IMR-90 (cell line): ENCODE data around the gene TAS2R9. TPM values are rescaled to one million over a fixed set of nuclear protein-coding genes. Genes with fewer than 3 reads are reported as not detected.

ENCODE experiments used
- ATAC-seq: fragments of 200-7000 bp; cut with Tn5 transposase; 2 replicates; pipeline ENCODE4 v1.9.1; 2020; ENCODE audit warnings: low read depth, mild to moderate bottlenecking, moderate library complexity
- BruUV-seq: library from RNA; stranded (reverse); fragments of 400-500 nt; replicated peaks from 2 replicates; lab custom pipeline; 2021; lab: Mats Ljungman, UMichigan
- CTCF ChIA-PET: fragments of 300-600 bp; formaldehyde crosslinking; extraction: SDS; loops from one replicate; lab custom pipeline; 2021; ENCODE audit warnings: antibody characterized with exemption; lab: Yijun Ruan, JAX
- POLR2A ChIA-PET: fragments of 300-600 bp; sonication (Branson Sonifier 250); formaldehyde crosslinking; loops from one replicate; lab custom pipeline; 2022; ENCODE audit warnings: antibody characterized with exemption; ENCODE audit not compliant: unreplicated experiment; lab: Charles Lee
- DNase-seq: peaks from one replicate; pipeline ENCODE4 v3.0.0; 2013
- H2AFZ ChIP-seq: replicated peaks from 2 replicates; pipeline ENCODE3; 2013; ENCODE audit warnings: low read length, mild to moderate bottlenecking; ENCODE audit not compliant: poor library complexity
- H2AK5ac ChIP-seq: 2 replicates; pipeline ENCODE4 v1.6.1; 2013; ENCODE audit warnings: low read depth, low read length, inconsistent platforms
- H2AK9ac ChIP-seq: replicated peaks from 2 replicates; pipeline ENCODE3; 2013; ENCODE audit warnings: mild to moderate bottlenecking, low read depth, low read length, moderate library complexity; ENCODE audit not compliant: poor library complexity
- H2BK120ac ChIP-seq: 2 replicates; pipeline ENCODE4 v1.6.1; 2013; ENCODE audit warnings: low read depth, low read length, inconsistent platforms
- H2BK15ac ChIP-seq: 3 replicates; pipeline ENCODE4 v1.6.1; 2013; ENCODE audit warnings: low read depth, low read length, inconsistent platforms
- H2BK20ac ChIP-seq: 2 replicates; pipeline ENCODE4 v1.6.1; 2013; ENCODE audit warnings: low read depth, mild to moderate bottlenecking, inconsistent platforms, low read length, moderate library complexity
- H2BK5ac ChIP-seq: 2 replicates; pipeline ENCODE4 v1.6.1; 2013; ENCODE audit warnings: mild to moderate bottlenecking, low read depth, low read length, inconsistent platforms; ENCODE audit not compliant: poor library complexity, severe bottlenecking
- H3K14ac ChIP-seq: replicated peaks from 2 replicates; pipeline ENCODE4 v1.6.1; 2013; ENCODE audit warnings: low read depth, low read length, inconsistent platforms
- H3K18ac ChIP-seq: 2 replicates; pipeline ENCODE4 v1.6.1; 2013; ENCODE audit warnings: low read depth, low read length, control low read depth
- H3K23ac ChIP-seq: 2 replicates; pipeline ENCODE4 v1.6.1; 2013; ENCODE audit warnings: low read depth, low read length, inconsistent platforms
- H3K27ac ChIP-seq: 2 replicates; pipeline ENCODE4 v1.5.1; 2013; ENCODE audit warnings: mild to moderate bottlenecking, control low read depth, low read length; ENCODE audit not compliant: insufficient read depth
- H3K27me3 ChIP-seq: 2 replicates; pipeline ENCODE4 v1.6.1; 2013; ENCODE audit warnings: low read length; ENCODE audit not compliant: control insufficient read depth, insufficient read depth
- H3K36me3 ChIP-seq: 2 replicates; pipeline ENCODE4 v1.6.1; 2013; ENCODE audit warnings: low read length, mixed read lengths; ENCODE audit not compliant: control insufficient read depth, insufficient read depth
- H3K4ac ChIP-seq: 2 replicates; pipeline ENCODE4 v1.6.1; 2013; ENCODE audit warnings: low read depth, low read length, inconsistent platforms
- H3K4me1 ChIP-seq: 2 replicates; pipeline ENCODE4 v1.6.1; 2013; ENCODE audit warnings: low read length, mixed read lengths; ENCODE audit not compliant: control insufficient read depth, insufficient read depth
- H3K4me2 ChIP-seq: 2 replicates; pipeline ENCODE4 v1.6.1; 2013; ENCODE audit warnings: low read depth, mild to moderate bottlenecking, control low read depth, low read length, moderate library complexity
- H3K4me3 ChIP-seq: 2 replicates; pipeline ENCODE4 v1.5.1; 2013; ENCODE audit warnings: low read depth, mild to moderate bottlenecking, control low read depth, low read length, moderate library complexity; ENCODE audit not compliant: insufficient read depth
- H3K56ac ChIP-seq: 2 replicates; pipeline ENCODE4 v1.6.1; 2013; ENCODE audit warnings: low read length, inconsistent platforms; ENCODE audit not compliant: insufficient read depth; ENCODE audit errors: extremely low read depth
- H3K79me1 ChIP-seq, 2 experiments: 2 replicates each; pipeline ENCODE4 v1.6.1; 2013; ENCODE audit warnings: low read length in 2 of 2, inconsistent platforms in 1 of 2, low read depth in 1 of 2
- H3K9ac ChIP-seq: 2 replicates; pipeline ENCODE4 v1.6.1; 2013; ENCODE audit warnings: low read depth, low read length, control low read depth
- H3K9me1 ChIP-seq: 2 replicates; pipeline ENCODE4 v1.6.1; 2013; ENCODE audit warnings: low read length, inconsistent platforms; ENCODE audit not compliant: insufficient read depth
- H3K9me3 ChIP-seq: 2 replicates; pipeline ENCODE4 v1.6.1; 2013; ENCODE audit warnings: low read length; ENCODE audit not compliant: control insufficient read depth, insufficient read depth
- H4K20me1 ChIP-seq: 2 replicates; pipeline ENCODE4 v1.6.1; 2013; ENCODE audit warnings: low read length, inconsistent platforms; ENCODE audit not compliant: insufficient read depth
- H4K5ac ChIP-seq: 2 replicates; pipeline ENCODE4 v1.6.1; 2013; ENCODE audit warnings: mild to moderate bottlenecking, low read depth, low read length, control low read depth
- H4K8ac ChIP-seq, 2 experiments: 2 replicates each; pipeline ENCODE4 v1.6.1; 2013; ENCODE audit warnings: low read depth in 2 of 2, low read length in 2 of 2, control low read depth in 1 of 2, inconsistent platforms in 1 of 2
- H4K91ac ChIP-seq: 2 replicates; pipeline ENCODE4 v1.6.1; 2013; ENCODE audit warnings: low read depth, low read length, inconsistent platforms; ENCODE audit not compliant: insufficient read depth
- BHLHE40 ChIP-seq: fragments of 150-350 bp; IDR thresholded peaks from 2 replicates; pipeline ENCODE4 v1.6.1; 2016; ENCODE audit warnings: mild to moderate bottlenecking, low read depth, low read length
- CEBPB ChIP-seq: IDR thresholded peaks from 2 replicates; pipeline ENCODE4 v1.6.1; 2012; ENCODE audit warnings: low read depth, low read length, improper control_type of control experiment
- CHD1 ChIP-seq: IDR thresholded peaks from 2 replicates; pipeline ENCODE4 v1.6.1; 2012; ENCODE audit warnings: low read depth, low read length, improper control_type of control experiment
- FOS ChIP-seq: fragments of 150-350 bp; IDR thresholded peaks from 2 replicates; pipeline ENCODE4 v1.6.1; 2016; ENCODE audit warnings: low read depth, low read length
- MAFK ChIP-seq: IDR thresholded peaks from 2 replicates; pipeline ENCODE4 v1.6.1; 2012; ENCODE audit warnings: low read depth, low read length, improper control_type of control experiment
- MAZ ChIP-seq: IDR thresholded peaks from 2 replicates; pipeline ENCODE4 v1.6.1; 2012; ENCODE audit warnings: low read depth, mild to moderate bottlenecking, low read length, improper control_type of control experiment, moderate library complexity, borderline replicate concordance
- NFE2L2 ChIP-seq: fragments of 150-350 bp; IDR thresholded peaks from 2 replicates; pipeline ENCODE4 v1.6.1; 2016; ENCODE audit warnings: low read depth, mild to moderate bottlenecking, low read length
- POLR2A ChIP-seq: IDR thresholded peaks from 2 replicates; pipeline ENCODE4 v1.6.1; 2012; ENCODE audit warnings: mild to moderate bottlenecking, low read depth, low read length
- RAD21 ChIP-seq: IDR thresholded peaks from 2 replicates; pipeline ENCODE4 v1.6.1; 2012; ENCODE audit warnings: low read length, improper control_type of control experiment
- RCOR1 ChIP-seq: IDR thresholded peaks from 2 replicates; pipeline ENCODE4 v1.6.1; 2012; ENCODE audit warnings: mild to moderate bottlenecking, low read length, improper control_type of control experiment; ENCODE audit not compliant: insufficient replicate concordance
- RFX5 ChIP-seq: IDR thresholded peaks from 2 replicates; pipeline ENCODE4 v1.8.0; 2012; ENCODE audit warnings: low read depth, mild to moderate bottlenecking, low read length, moderate library complexity
- SMC3 ChIP-seq: fragments of 150-350 bp; IDR thresholded peaks from 2 replicates; pipeline ENCODE4 v1.6.1; 2016; ENCODE audit warnings: low read depth, mild to moderate bottlenecking, antibody characterized with exemption, low read length, moderate library complexity
- USF2 ChIP-seq: fragments of 150-350 bp; IDR thresholded peaks from 2 replicates; pipeline ENCODE4 v1.6.1; 2017; ENCODE audit warnings: mild to moderate bottlenecking, antibody characterized with exemption, low read length, low read depth
- WGBS, 2 experiments: methylation state at CpG; one replicate each; pipeline versions ENCODE4 v1.1.5 to v1.1.7; 2013; ENCODE audit warnings: missing lambda C conversion rate in 2 of 2; ENCODE audit not compliant: insufficient read length in 1 of 2; ENCODE audit errors: extremely low coverage in 2 of 2; 5-methylcytosine and 5-hydroxymethylcytosine counted together
- dilution Hi-C: fragments of 300-500 bp; cut with HindIII; formaldehyde crosslinking; loops from one replicate; pipeline ENCODE4 v1.14.3; 2018; ENCODE audit warnings: low sequenced_read_pairs; ENCODE audit not compliant: unreplicated experiment
- in situ Hi-C: fragments of 300-500 bp; cut with MboI; formaldehyde crosslinking; loops from 3 replicates; pipeline ENCODE4 v1.14.3; 2019; ENCODE audit warnings: low sequenced_read_pairs, inconsistent platforms, mixed read lengths
- intact Hi-C: fragments of 100-400 bp; cut with micrococcal nuclease; formaldehyde crosslinking; loops from 2 replicates; pipeline ENCODE4 v1.10.0; 2022
- polyA plus RNA-seq, 3 experiments: library from polyadenylated mRNA; depleted of rRNA; stranded (reverse); fragments of >200 nt; gene quantifications; 2 replicates each; pipeline ENCODE4 v1.2.3, GENCODE V29; 2012; ENCODE audit warnings: low replicate concordance in 1 of 3
- total RNA-seq: library from RNA; depleted of rRNA; stranded (reverse); fragments of >200 nt; gene quantifications from 2 replicates; pipeline ENCODE4 v1.2.3, GENCODE V29; 2012
- TF ChIP-seq, protein P1 (sequence below): fragments of 150-350 bp; IDR thresholded peaks from 2 replicates; pipeline ENCODE4 v1.6.1; 2016; ENCODE audit warnings: low read depth, mild to moderate bottlenecking, low read length, moderate library complexity, borderline replicate concordance
- TF ChIP-seq, protein P2 (sequence below): conservative IDR thresholded peaks from 2 replicates; pipeline ENCODE4 v1.5.1; 2012; ENCODE audit warnings: mild to moderate bottlenecking, low read depth, low read length, improper control_type of control experiment

TAS2R9 gene
- total and polyA plus RNA-seq, 2 of the 4 experiments (the other 2 are of a cell fraction) = not detected

GRCh38 chr12:10855807-10856206 lies 45.8 kb upstream of the TAS2R9 start:
- no peak overlapping the region for H3K23ac ChIP-seq
- in situ Hi-C loops = no loop called here
- BruUV-seq = no TSS peak
- ChIA-PET POLR2A (no interaction called here), CTCF (interaction anchor here (1.0 kb wide), 1 partner anchor 12 kb away, joined by 3 read pairs; no protein-coding TSS in a partner anchor)
- TF ChIP-seq FOS (no peak), NFE2L2 (no peak), CHD1 (no peak), USF2 (no peak), POLR2A (no peak), MAZ (no peak), RFX5 (no peak), BHLHE40 (no peak), MAFK (no peak), RAD21 (no peak), RCOR1 (no peak), CEBPB (no peak), SMC3 (no peak)
- TF ChIP-seq, protein P1, sequence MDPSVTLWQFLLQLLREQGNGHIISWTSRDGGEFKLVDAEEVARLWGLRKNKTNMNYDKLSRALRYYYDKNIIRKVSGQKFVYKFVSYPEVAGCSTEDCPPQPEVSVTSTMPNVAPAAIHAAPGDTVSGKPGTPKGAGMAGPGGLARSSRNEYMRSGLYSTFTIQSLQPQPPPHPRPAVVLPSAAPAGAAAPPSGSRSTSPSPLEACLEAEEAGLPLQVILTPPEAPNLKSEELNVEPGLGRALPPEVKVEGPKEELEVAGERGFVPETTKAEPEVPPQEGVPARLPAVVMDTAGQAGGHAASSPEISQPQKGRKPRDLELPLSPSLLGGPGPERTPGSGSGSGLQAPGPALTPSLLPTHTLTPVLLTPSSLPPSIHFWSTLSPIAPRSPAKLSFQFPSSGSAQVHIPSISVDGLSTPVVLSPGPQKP = no peak
- TF ChIP-seq, protein P2, sequence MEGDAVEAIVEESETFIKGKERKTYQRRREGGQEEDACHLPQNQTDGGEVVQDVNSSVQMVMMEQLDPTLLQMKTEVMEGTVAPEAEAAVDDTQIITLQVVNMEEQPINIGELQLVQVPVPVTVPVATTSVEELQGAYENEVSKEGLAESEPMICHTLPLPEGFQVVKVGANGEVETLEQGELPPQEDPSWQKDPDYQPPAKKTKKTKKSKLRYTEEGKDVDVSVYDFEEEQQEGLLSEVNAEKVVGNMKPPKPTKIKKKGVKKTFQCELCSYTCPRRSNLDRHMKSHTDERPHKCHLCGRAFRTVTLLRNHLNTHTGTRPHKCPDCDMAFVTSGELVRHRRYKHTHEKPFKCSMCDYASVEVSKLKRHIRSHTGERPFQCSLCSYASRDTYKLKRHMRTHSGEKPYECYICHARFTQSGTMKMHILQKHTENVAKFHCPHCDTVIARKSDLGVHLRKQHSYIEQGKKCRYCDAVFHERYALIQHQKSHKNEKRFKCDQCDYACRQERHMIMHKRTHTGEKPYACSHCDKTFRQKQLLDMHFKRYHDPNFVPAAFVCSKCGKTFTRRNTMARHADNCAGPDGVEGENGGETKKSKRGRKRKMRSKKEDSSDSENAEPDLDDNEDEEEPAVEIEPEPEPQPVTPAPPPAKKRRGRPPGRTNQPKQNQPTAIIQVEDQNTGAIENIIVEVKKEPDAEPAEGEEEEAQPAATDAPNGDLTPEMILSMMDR = no peak
- DNase-seq = no peak
- no peak overlapping the region for H2BK20ac ChIP-seq
- no peaks in the 10 kb centered on the region; the same call in 1 of the 2 replicates for H3K9me3 ChIP-seq
- H3K56ac ChIP-seq = no peak overlapping the region
- H3K4me2 ChIP-seq = no peak overlapping the region
- dilution Hi-C loops = no loop called here
- intact Hi-C loops = no loop called here
- H2BK15ac ChIP-seq = no peak overlapping the region
- no peaks in the 10 kb centered on the region for H3K36me3 ChIP-seq
- no peak for ATAC-seq
- H2AFZ ChIP-seq = no peak overlapping the region
- no peak overlapping the region for H2AK9ac ChIP-seq
- H3K9me1 ChIP-seq = peaks cover 7% of the 10 kb centered on the region; the same call in 1 of the 2 replicates
- H3K4me3 ChIP-seq = no peak overlapping the region
- H2BK120ac ChIP-seq = no peak overlapping the region
- no peak overlapping the region for H3K14ac ChIP-seq
- H3K9ac ChIP-seq = no peak overlapping the region
- H2AK5ac ChIP-seq = no peak overlapping the region
- no peaks in the 10 kb centered on the region for H4K20me1 ChIP-seq
- no peak overlapping the region for H4K8ac ChIP-seq
- H2BK5ac ChIP-seq = no peak overlapping the region
- WGBS, 2 experiments = no CpG with 5 or more reads among the region's 2 CpGs
- no peak overlapping the region for H4K5ac ChIP-seq
- H3K27ac ChIP-seq = no peak overlapping the region
- no peak overlapping the region for H3K4ac ChIP-seq
- no peaks in the 10 kb centered on the region for H3K27me3 ChIP-seq
- no peaks in the 10 kb centered on the region for H3K4me1 ChIP-seq
- no peak overlapping the region for H4K91ac ChIP-seq
- H3K18ac ChIP-seq = no peak overlapping the region
- H3K79me1 ChIP-seq = 0 out of 4 replicates have a peak, but pooled peaks cover 0 to 6% of the 10 kb centered on the region in 2 experiments
